ENCODE measurements around the gene ACADVL. TPM values are rescaled to one million over a fixed set of nuclear protein-coding genes. Genes with fewer than 3 reads are reported as not detected.

ACADVL gene
- total and polyA plus RNA-seq, 4 donors = 158 to 774 (median 545) TPM

DNA sequence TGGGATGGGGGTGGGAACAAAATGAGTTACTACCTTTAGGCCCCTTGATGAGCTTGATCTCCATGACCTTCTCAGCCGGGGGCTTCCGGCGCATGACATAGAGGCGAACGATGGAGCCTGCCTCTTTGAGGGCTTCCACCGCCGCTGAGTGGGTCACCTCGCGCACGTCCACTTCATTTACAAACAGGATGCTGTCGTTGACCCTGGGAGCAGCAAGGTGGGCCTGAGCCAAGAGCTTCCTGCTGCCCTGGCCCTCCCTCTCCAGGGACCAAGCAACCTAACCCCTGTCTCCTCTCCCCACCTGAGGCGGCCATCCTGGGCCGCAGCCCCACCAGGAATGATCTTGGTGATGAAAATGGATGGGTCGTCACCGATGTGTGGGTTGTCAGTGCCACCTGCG lies 16.3 kb upstream of the ACADVL start:
- no peak for ATAC-seq (ENCODE audit: insufficient read depth, low FRiP score)
- Histone ChIP-seq H3K9ac (ENCODE audit: insufficient read depth in 1 of 2, low read length in 2 of 2) (no peak overlapping the region), H3K27me3 (ENCODE audit: control insufficient read depth in 3 of 3, insufficient read depth in 3 of 3, low read length in 2 of 3) (no peaks in the 10 kb centered on the region), H3K36me3 (ENCODE audit: control insufficient read depth in 4 of 4, insufficient read depth in 4 of 4, low read length in 4 of 4) (peaks cover 0 to 15% (median 6%) of the 10 kb centered on the region in 4 donors), H3K27ac (ENCODE audit: low read depth in 1 of 2, low read length in 1 of 2) (no peak overlapping the region), H3K4me3 (no peak overlapping the region), H3K9me3 (ENCODE audit: control insufficient read depth in 4 of 4, insufficient read depth in 3 of 4, low read length in 3 of 4) (no peaks in the 10 kb centered on the region), H3K4me1 (ENCODE audit: control insufficient read depth in 5 of 5, insufficient read depth in 5 of 5, low read length in 5 of 5) (peaks cover 0 to 12% (median 6%) of the 10 kb centered on the region in 5 donors)
- TF ChIP-seq, protein P1, sequence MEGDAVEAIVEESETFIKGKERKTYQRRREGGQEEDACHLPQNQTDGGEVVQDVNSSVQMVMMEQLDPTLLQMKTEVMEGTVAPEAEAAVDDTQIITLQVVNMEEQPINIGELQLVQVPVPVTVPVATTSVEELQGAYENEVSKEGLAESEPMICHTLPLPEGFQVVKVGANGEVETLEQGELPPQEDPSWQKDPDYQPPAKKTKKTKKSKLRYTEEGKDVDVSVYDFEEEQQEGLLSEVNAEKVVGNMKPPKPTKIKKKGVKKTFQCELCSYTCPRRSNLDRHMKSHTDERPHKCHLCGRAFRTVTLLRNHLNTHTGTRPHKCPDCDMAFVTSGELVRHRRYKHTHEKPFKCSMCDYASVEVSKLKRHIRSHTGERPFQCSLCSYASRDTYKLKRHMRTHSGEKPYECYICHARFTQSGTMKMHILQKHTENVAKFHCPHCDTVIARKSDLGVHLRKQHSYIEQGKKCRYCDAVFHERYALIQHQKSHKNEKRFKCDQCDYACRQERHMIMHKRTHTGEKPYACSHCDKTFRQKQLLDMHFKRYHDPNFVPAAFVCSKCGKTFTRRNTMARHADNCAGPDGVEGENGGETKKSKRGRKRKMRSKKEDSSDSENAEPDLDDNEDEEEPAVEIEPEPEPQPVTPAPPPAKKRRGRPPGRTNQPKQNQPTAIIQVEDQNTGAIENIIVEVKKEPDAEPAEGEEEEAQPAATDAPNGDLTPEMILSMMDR (IDR thresholded peaks at IDR 0.05; ENCODE audit: control extremely low read depth, extremely low read depth) = no peak
- no peak for DNase-seq
- WGBS, 2 donors = 90 to 92% methylated on average over 16 of the region's 16 CpGs

GRCh38 chr17:7204336-7204735 lies 15.4 kb upstream of the ACADVL start:
- peak in 2 of 3 donors; percentile 54 to 57 for DNase-seq
- TF ChIP-seq, protein P1 (IDR thresholded peaks at IDR 0.05; ENCODE audit: control extremely low read depth, extremely low read depth) = no peak

GRCh38 chr17:7204828-7205461 lies 14.8 kb upstream of the ACADVL start:
- 1% methylated on average over 32 to 34 of the region's 34 CpGs for WGBS, 2 donors
- DNase-seq (peak; percentile 93 to 95 (median 95)), ATAC-seq (ENCODE audit: insufficient read depth, low FRiP score) (peak; percentile 78)
- Histone ChIP-seq H3K4me1 (ENCODE audit: control insufficient read depth in 5 of 5, insufficient read depth in 5 of 5, low read length in 5 of 5) (peaks cover 0 to 17% (median 6%) of the 10 kb centered on the region in 5 donors), H3K4me3 (peak overlapping the region; percentile 2), H3K9me3 (ENCODE audit: control insufficient read depth in 4 of 4, insufficient read depth in 3 of 4, low read length in 3 of 4) (no peaks in the 10 kb centered on the region), H3K27me3 (ENCODE audit: control insufficient read depth in 3 of 3, insufficient read depth in 3 of 3, low read length in 2 of 3) (no peaks in the 10 kb centered on the region), H3K36me3 (ENCODE audit: control insufficient read depth in 4 of 4, insufficient read depth in 4 of 4, low read length in 4 of 4) (peaks cover 0 to 14% (median 6%) of the 10 kb centered on the region in 4 donors), H3K9ac (ENCODE audit: insufficient read depth in 1 of 2, low read length in 2 of 2) (no peak overlapping the region), H3K27ac (ENCODE audit: low read depth in 1 of 2, low read length in 1 of 2) (peak overlapping the region in 1 of 2 donors; percentile 2)
- TF ChIP-seq, protein P1 (IDR thresholded peaks at IDR 0.05; ENCODE audit: control extremely low read depth, extremely low read depth) = no peak

More at GRCh38 chr17:7204336-7204735, 15.4 kb upstream of the ACADVL start:
- no peak for ATAC-seq (ENCODE audit: insufficient read depth, low FRiP score)
- Histone ChIP-seq H3K4me3 (no peak overlapping the region), H3K27ac (ENCODE audit: low read depth in 1 of 2, low read length in 1 of 2) (no peak overlapping the region), H3K27me3 (ENCODE audit: control insufficient read depth in 3 of 3, insufficient read depth in 3 of 3, low read length in 2 of 3) (no peaks in the 10 kb centered on the region), H3K36me3 (ENCODE audit: control insufficient read depth in 4 of 4, insufficient read depth in 4 of 4, low read length in 4 of 4) (peaks cover 0 to 15% (median 6%) of the 10 kb centered on the region in 4 donors), H3K4me1 (ENCODE audit: control insufficient read depth in 5 of 5, insufficient read depth in 5 of 5, low read length in 5 of 5) (peaks cover 0 to 17% (median 6%) of the 10 kb centered on the region in 5 donors), H3K9me3 (ENCODE audit: control insufficient read depth in 4 of 4, insufficient read depth in 3 of 4, low read length in 3 of 4) (no peaks in the 10 kb centered on the region), H3K9ac (ENCODE audit: insufficient read depth in 1 of 2, low read length in 2 of 2) (peak overlapping the region in 1 of 2 donors; percentile 7)
- 72 to 89% methylated on average over 15 of the region's 15 CpGs for WGBS, 2 donors
